PC-3 (cell line): ENCODE measurements around the gene SPCS2. TPM values are rescaled to one million over a fixed set of nuclear protein-coding genes. Genes with fewer than 3 reads are reported as not detected.

ENCODE experiments used
- ATAC-seq: fragments of 200-7000 bp; cut with Tn5 transposase; 2 replicates; pipeline ENCODE4 v1.9.1; 2020; ENCODE audit warnings: mild to moderate bottlenecking, moderate library complexity
- BruUV-seq: library from RNA; stranded (reverse); fragments of 400-500 nt; replicated peaks from 2 replicates; lab custom pipeline; 2021; lab: Mats Ljungman, UMichigan
- CTCF ChIA-PET: fragments of 300-600 bp; sonication (Branson Sonifier 250); formaldehyde crosslinking; loops from one replicate; lab custom pipeline; 2022; ENCODE audit warnings: antibody characterized with exemption; lab: Charles Lee
- POLR2A ChIA-PET: fragments of 300-600 bp; sonication (Branson Sonifier 250); formaldehyde crosslinking; loops from one replicate; lab custom pipeline; 2022; ENCODE audit warnings: antibody characterized with exemption; ENCODE audit not compliant: unreplicated experiment; lab: Charles Lee
- DNase-seq: peaks from one replicate; pipeline ENCODE4 v3.0.0-alpha.2; 2015
- H2AFZ ChIP-seq: fragments of 300-600 bp; sonication (generic); 2 replicates; pipeline ENCODE4 v1.6.0; 2016; ENCODE audit warnings: antibody characterized with exemption, low read length
- H3F3A ChIP-seq: fragments of 300-600 bp; sonication (generic); one replicate; pipeline ENCODE4 v1.6.0; 2017; ENCODE audit warnings: antibody characterized with exemption, low read length, control low read depth, mild to moderate bottlenecking; ENCODE audit not compliant: unreplicated experiment
- H3K27ac ChIP-seq: fragments of 300-600 bp; sonication (generic); 2 replicates; pipeline ENCODE4 v1.5.1; 2016; ENCODE audit warnings: mild to moderate bottlenecking, low read length
- H3K27me3 ChIP-seq: fragments of 300-600 bp; sonication (generic); 2 replicates; pipeline ENCODE4 v1.6.1; 2016; ENCODE audit warnings: low read length, mixed read lengths
- H3K36me3 ChIP-seq: fragments of 300-600 bp; sonication (generic); 2 replicates; pipeline ENCODE4 v1.6.1; 2016; ENCODE audit warnings: low read depth, mixed run types, low read length, mixed read lengths
- H3K4me1 ChIP-seq: fragments of 300-600 bp; sonication (generic); 2 replicates; pipeline ENCODE4 v1.5.1; 2016; ENCODE audit warnings: low read length; ENCODE audit not compliant: insufficient read depth
- H3K4me2 ChIP-seq: fragments of 300-600 bp; sonication (generic); 2 replicates; pipeline ENCODE4 v1.6.0; 2016; ENCODE audit warnings: low read length
- H3K4me3 ChIP-seq: fragments of 300-600 bp; sonication (generic); 2 replicates; pipeline ENCODE4 v1.5.1; 2016; ENCODE audit warnings: mild to moderate bottlenecking, low read length, mixed read lengths
- H3K79me2 ChIP-seq: fragments of 300-600 bp; sonication (generic); 2 replicates; pipeline ENCODE4 v1.6.1; 2017; ENCODE audit warnings: low read length, mixed read lengths
- H3K9ac ChIP-seq: fragments of 300-600 bp; sonication (generic); 2 replicates; pipeline ENCODE4 v1.6.0; 2016; ENCODE audit warnings: mild to moderate bottlenecking, low read length
- H3K9me2 ChIP-seq: fragments of 300-600 bp; sonication (generic); replicated peaks from 2 replicates; pipeline ENCODE4 v1.6.1; 2016; ENCODE audit warnings: mixed run types, low read length, mixed read lengths
- H3K9me3 ChIP-seq: fragments of 300-600 bp; sonication (generic); 2 replicates; pipeline ENCODE4 v1.6.1; 2016; ENCODE audit warnings: low read length, mixed read lengths
- H4K20me1 ChIP-seq: fragments of 300-600 bp; sonication (generic); 2 replicates; pipeline ENCODE4 v1.6.1; 2016; ENCODE audit warnings: low read length, mixed read lengths
- EZH2 ChIP-seq: fragments of 300-600 bp; sonication (generic); IDR thresholded peaks from one replicate; pipeline ENCODE4 v1.6.1; 2017; ENCODE audit warnings: antibody characterized with exemption, mild to moderate bottlenecking, low read length; ENCODE audit not compliant: unreplicated experiment
- EZH2phosphoT487 ChIP-seq: fragments of 300-600 bp; sonication (generic); IDR thresholded peaks from 2 replicates; pipeline ENCODE4 v1.6.1; 2018; ENCODE audit warnings: mild to moderate bottlenecking, antibody characterized with exemption, low read length, borderline replicate concordance
- intact Hi-C: fragments of 100-400 bp; cut with micrococcal nuclease; formaldehyde crosslinking; loops from 2 replicates; pipeline ENCODE4 v1.9.0; 2023
- total RNA-seq: library from RNA; depleted of rRNA; stranded (reverse); fragments of >200 nt; gene quantifications from 2 replicates; pipeline ENCODE4 v1.2.3, GENCODE V29; 2014
- TF ChIP-seq, protein P1 (sequence below): fragments of 300-600 bp; sonication (generic); conservative IDR thresholded peaks from 2 replicates; pipeline ENCODE4 v1.5.1; 2017; ENCODE audit warnings: antibody characterized with exemption, low read depth, mild to moderate bottlenecking, low read length

Gene SPCS2
- total RNA-seq, 1 experiment from 2014 or later = 129 TPM

GRCh38 chr11:74923125-74923524 is 25.9 kb upstream of the SPCS2 start:
- Histone ChIP-seq H2AFZ (no peak overlapping the region), H3K27me3 (no peaks in the 10 kb centered on the region), H3F3A (peaks cover 10% of the 10 kb centered on the region), H3K4me1 (peaks cover 33% of the 10 kb centered on the region), H3K79me2 (no peaks in the 10 kb centered on the region), H3K36me3 (peaks cover 4% of the 10 kb centered on the region; the same call in 1 of the 2 replicates), H3K9me3 (no peaks in the 10 kb centered on the region), H3K9ac (no peak overlapping the region), H3K4me2 (no peak overlapping the region), H4K20me1 (no peaks in the 10 kb centered on the region), H3K27ac (no peak overlapping the region), H3K4me3 (no peak overlapping the region), H3K9me2 (no peaks in the 10 kb centered on the region)
- no peak for DNase-seq
- intact Hi-C loops = loop anchor here (10.0 kb wide), 1 partner anchor 168 kb away; no protein-coding TSS in a partner anchor
- ATAC-seq = no peak
- CTCF ChIA-PET = interaction anchor here (0.6 kb wide), 1 partner anchor 15 kb away, joined by 4 read pairs; no protein-coding TSS in a partner anchor
- POLR2A ChIA-PET = no interaction called here
- BruUV-seq = no TSS peak
- TF ChIP-seq EZH2phosphoT487 (no peak), EZH2 (no peak)

- Histone ChIP-seq H4K20me1 (no peaks in the 10 kb centered on the region), H3K4me3 (no peak overlapping the region), H3F3A (peaks cover 10% of the 10 kb centered on the region), H3K9ac (peak overlapping the region; percentile 42; the same call in 1 of the 2 replicates), H3K79me2 (no peaks in the 10 kb centered on the region), H3K27me3 (no peaks in the 10 kb centered on the region), H3K36me3 (no peaks in the 10 kb centered on the region), H2AFZ (no peak overlapping the region), H3K27ac (peak overlapping the region; percentile 85), H3K9me2 (no peaks in the 10 kb centered on the region), H3K4me2 (peak overlapping the region; percentile 49), H3K9me3 (no peaks in the 10 kb centered on the region), H3K4me1 (peaks cover 34% of the 10 kb centered on the region)
- no peak for TF ChIP-seq EZH2
- TF ChIP-seq, protein P1, sequence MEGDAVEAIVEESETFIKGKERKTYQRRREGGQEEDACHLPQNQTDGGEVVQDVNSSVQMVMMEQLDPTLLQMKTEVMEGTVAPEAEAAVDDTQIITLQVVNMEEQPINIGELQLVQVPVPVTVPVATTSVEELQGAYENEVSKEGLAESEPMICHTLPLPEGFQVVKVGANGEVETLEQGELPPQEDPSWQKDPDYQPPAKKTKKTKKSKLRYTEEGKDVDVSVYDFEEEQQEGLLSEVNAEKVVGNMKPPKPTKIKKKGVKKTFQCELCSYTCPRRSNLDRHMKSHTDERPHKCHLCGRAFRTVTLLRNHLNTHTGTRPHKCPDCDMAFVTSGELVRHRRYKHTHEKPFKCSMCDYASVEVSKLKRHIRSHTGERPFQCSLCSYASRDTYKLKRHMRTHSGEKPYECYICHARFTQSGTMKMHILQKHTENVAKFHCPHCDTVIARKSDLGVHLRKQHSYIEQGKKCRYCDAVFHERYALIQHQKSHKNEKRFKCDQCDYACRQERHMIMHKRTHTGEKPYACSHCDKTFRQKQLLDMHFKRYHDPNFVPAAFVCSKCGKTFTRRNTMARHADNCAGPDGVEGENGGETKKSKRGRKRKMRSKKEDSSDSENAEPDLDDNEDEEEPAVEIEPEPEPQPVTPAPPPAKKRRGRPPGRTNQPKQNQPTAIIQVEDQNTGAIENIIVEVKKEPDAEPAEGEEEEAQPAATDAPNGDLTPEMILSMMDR = no peak
- no peak for TF ChIP-seq EZH2phosphoT487
- DNase-seq = peak; percentile 76
- no TSS peak for BruUV-seq
- ATAC-seq = peak; percentile 51
- intact Hi-C loops = loop anchor here (5.0 to 10.0 kb wide), 2 partner anchors 62 to 170 kb away; partner anchors contain the start of gene NEU3
- ChIA-PET POLR2A (no interaction called here), CTCF (interaction anchor here (0.6 to 0.8 kb wide), 2 partner anchors 59 to 280 kb away, joined by 3 to 4 read pairs; no protein-coding TSS in a partner anchor)
Observed at GRCh38 chr11:74925281-74925680, 23.8 kb upstream of the SPCS2 start.

GRCh38 chr11:74926304-74927030 is 22.6 kb upstream of the SPCS2 start:
- no peaks in the 10 kb centered on the region for H3K9me3 ChIP-seq
- DNase-seq (peak; percentile 86), ATAC-seq (peak; percentile 72)
- no peak overlapping the region for H2AFZ ChIP-seq
- H4K20me1 ChIP-seq = no peaks in the 10 kb centered on the region
- ChIA-PET CTCF (interaction anchor here (0.5 kb wide), 1 partner anchor 218 kb away, joined by 4 read pairs; no protein-coding TSS in a partner anchor), POLR2A (no interaction called here)
- BruUV-seq = no TSS peak
- H3K9ac ChIP-seq = no peak overlapping the region
- no peaks in the 10 kb centered on the region for H3K27me3 ChIP-seq
- peaks cover 34% of the 10 kb centered on the region for H3K4me1 ChIP-seq
- H3K9me2 ChIP-seq = no peaks in the 10 kb centered on the region
- peak overlapping the region; percentile 85 for H3K27ac ChIP-seq
- peak overlapping the region; percentile 49 for H3K4me2 ChIP-seq
- H3K4me3 ChIP-seq = no peak overlapping the region
- no peaks in the 10 kb centered on the region for H3K36me3 ChIP-seq
- intact Hi-C loops = loop anchor here (5.0 to 10.0 kb wide), 2 partner anchors 61 to 172 kb away; partner anchors contain the start of gene NEU3
- TF ChIP-seq EZH2 (no peak), EZH2phosphoT487 (no peak)
- TF ChIP-seq, protein P1 = no peak
- no peaks in the 10 kb centered on the region for H3K79me2 ChIP-seq
- H3F3A ChIP-seq = peaks cover 10% of the 10 kb centered on the region
